Activated T-cell treated with anti-CD3 and anti-CD28 coated beads, Interleukin-2, amount 50 U/mL, for 72 hours (primary cell): ENCODE measurements around the gene FBXL7. TPM values are rescaled to one million over a fixed set of nuclear protein-coding genes. Genes with fewer than 3 reads are reported as not detected.

Source experiments
- ATAC-seq, 2 donors: fragments of 150-1000 bp; cut with Tn5 transposase; replicated peaks in 1 of 2; 2 replicates each; pipeline ENCODE4 v1.10.0; 2021; ENCODE audit warnings: moderate library complexity in 2 of 2, mild to moderate bottlenecking in 1 of 2
- DNase-seq, 2 donors: peaks; one replicate each; pipeline ENCODE4 v3.0.0; 2021 to 2022; ENCODE audit warnings: mixed read lengths in 1 of 2
- H3K27ac Mint-ChIP-seq: one replicate; pipeline ENCODE4 v1.8.0; 2022; ENCODE audit warnings: mild to moderate bottlenecking, moderate library complexity, mixed read lengths
- H3K27me3 Mint-ChIP-seq: one replicate; pipeline ENCODE4 v1.8.0; 2022; ENCODE audit warnings: low read depth, mixed read lengths
- H3K36me3 Mint-ChIP-seq, 2 donors: one replicate each; pipeline ENCODE4 v1.8.0; 2022; ENCODE audit warnings: mixed read lengths in 2 of 2, mild to moderate bottlenecking in 1 of 2; ENCODE audit not compliant: insufficient read depth in 2 of 2
- H3K4me1 Mint-ChIP-seq: one replicate; pipeline ENCODE4 v1.8.0; 2022; ENCODE audit warnings: low read depth, mixed read lengths
- H3K4me3 Mint-ChIP-seq, 2 donors: one replicate each; pipeline ENCODE4 v1.8.0; 2022; ENCODE audit warnings: mild to moderate bottlenecking in 2 of 2, mixed read lengths in 2 of 2, moderate library complexity in 2 of 2
- H3K9me3 Mint-ChIP-seq, 2 donors: one replicate each; pipeline ENCODE4 v1.8.0; 2022; ENCODE audit warnings: mixed read lengths in 2 of 2
- total RNA-seq, 2 donors: library from RNA; stranded (reverse); gene quantifications; one replicate each; pipeline ENCODE4 v1.2.3, GENCODE V29; 2022

Gene FBXL7
- total RNA-seq, 2 donors from 2014 or later, result not detected

DNA sequence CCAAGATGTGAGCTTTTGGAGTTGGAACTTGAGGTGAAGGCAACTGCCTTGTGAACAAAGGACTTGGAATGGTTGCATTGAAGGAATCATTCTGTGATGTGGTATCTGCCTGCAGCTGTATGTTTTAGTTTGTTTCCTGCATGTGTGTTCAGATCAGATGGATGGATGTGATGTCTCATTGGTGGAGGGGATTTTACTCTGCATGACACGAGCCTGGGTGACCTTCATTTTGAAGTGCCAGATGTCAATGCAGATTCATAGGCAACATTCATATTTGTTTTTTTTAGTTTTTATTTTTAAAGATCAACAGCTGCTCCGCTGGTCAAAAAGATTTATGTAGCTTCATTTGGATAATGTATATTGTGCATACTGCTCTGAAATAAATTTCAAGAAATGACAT lies 13.5 kb downstream of the FBXL7 start:
- no peak overlapping the region for H3K4me3 Mint-ChIP-seq
- peaks cover 0 to 2% of the 10 kb centered on the region in 2 donors for H3K9me3 Mint-ChIP-seq
- no peaks in the 10 kb centered on the region for H3K4me1 Mint-ChIP-seq
- H3K27me3 Mint-ChIP-seq, result no peaks in the 10 kb centered on the region
- DNase-seq, result no peak
- H3K36me3 Mint-ChIP-seq, result no peaks in the 10 kb centered on the region
- H3K27ac Mint-ChIP-seq, result no peak overlapping the region
- no peak for ATAC-seq

DNA sequence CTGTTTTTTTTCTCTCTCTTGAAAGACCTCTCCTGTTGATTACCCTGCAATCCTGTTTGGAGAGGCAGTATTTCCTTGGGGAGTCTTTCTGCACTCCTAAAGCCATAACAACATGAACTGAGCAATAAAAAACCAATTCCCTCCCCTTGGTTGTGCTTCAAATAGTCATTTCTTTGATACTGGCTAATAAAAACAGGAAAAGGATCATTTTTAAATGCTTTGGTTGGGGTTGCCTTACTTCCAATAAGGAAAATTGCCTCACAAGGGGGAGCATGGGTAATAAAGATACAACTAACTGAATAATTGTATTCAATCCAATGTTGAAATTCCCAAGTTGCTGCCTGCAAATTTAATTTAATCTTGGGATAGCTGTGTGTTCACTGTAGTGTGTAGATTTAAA lies 13.9 kb downstream of the FBXL7 start:
- Mint-ChIP-seq H3K4me1 (no peaks in the 10 kb centered on the region), H3K9me3 (peaks cover 0 to 4% of the 10 kb centered on the region in 2 donors), H3K4me3 (no peak overlapping the region), H3K36me3 (no peaks in the 10 kb centered on the region), H3K27me3 (no peaks in the 10 kb centered on the region), H3K27ac (no peak overlapping the region)
- ATAC-seq (no peak), DNase-seq (no peak)

DNA sequence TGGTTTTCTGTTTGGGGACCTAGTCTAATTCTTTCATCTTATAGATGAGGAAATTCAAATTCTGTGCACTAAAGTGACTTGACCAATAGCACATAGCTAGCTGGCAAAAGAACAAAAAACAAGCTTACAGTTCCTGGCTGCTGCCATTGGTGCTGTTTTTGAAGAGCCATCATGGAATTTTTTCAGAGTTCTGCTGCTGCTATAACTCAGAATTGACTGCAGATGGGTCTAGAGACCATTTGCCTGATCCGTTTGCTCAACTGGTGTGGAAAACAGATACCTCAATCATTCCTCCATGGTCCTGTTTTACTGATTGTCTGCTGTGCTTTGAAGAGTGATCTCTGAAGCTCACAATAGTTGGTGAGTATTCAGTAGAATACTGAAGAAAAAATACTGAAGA lies 15.2 kb downstream of the FBXL7 start:
- Mint-ChIP-seq H3K27ac (no peak overlapping the region), H3K9me3 (peaks cover 0 to 7% of the 10 kb centered on the region in 2 donors), H3K4me1 (no peaks in the 10 kb centered on the region), H3K36me3 (no peaks in the 10 kb centered on the region), H3K4me3 (no peak overlapping the region), H3K27me3 (no peaks in the 10 kb centered on the region)
- ATAC-seq (no peak), DNase-seq (no peak)

DNA sequence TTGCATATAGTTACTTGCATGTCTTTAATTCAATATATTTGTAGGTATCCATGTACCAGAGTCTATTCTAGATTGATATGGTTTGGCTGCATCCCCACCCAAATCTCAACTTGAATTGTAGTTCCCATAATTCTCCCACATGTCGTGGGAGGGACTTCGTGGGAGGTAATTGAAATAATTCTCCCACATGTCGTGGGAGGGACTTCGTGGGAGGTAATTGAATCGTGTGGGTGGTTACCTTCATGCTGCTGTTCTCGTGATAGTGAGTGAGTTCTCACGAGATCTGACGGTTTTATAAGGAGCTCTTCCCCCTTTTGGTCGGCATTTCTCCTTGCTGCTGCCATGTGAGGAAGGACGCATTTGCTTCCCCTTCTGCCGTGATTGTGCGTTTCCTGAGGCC lies 16.5 kb downstream of the FBXL7 start:
- no peaks in the 10 kb centered on the region for H3K36me3 Mint-ChIP-seq
- ATAC-seq (no peak), DNase-seq (no peak)
- H3K9me3 Mint-ChIP-seq, result peaks cover 2 to 7% of the 10 kb centered on the region in 2 donors
- H3K4me3 Mint-ChIP-seq, result no peak overlapping the region
- H3K27ac Mint-ChIP-seq, result no peak overlapping the region
- no peaks in the 10 kb centered on the region for H3K4me1 Mint-ChIP-seq
- no peaks in the 10 kb centered on the region for H3K27me3 Mint-ChIP-seq

DNA sequence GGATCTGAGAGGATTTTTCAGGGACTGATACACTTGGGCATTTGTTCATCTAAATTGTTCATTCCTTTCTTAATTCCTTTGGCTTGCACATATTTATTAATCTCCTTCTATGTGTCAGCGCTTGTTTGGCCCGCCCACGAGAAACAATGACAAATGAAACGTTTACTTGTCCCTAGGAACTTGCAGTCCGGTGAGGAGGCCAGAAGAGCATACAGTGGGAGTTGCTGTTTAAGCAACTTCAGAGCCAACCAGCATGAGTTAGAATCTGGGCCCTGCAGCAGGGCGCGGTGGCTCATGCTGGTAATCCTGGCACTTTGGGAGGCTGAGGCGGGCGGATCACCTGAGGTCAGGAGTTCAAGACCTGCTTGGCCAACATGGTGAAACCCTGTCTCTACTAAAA lies 18.8 kb downstream of the FBXL7 start:
- DNase-seq (no peak), ATAC-seq (no peak)
- Mint-ChIP-seq H3K9me3 (peaks cover 2 to 7% of the 10 kb centered on the region in 2 donors), H3K27ac (no peak overlapping the region), H3K27me3 (no peaks in the 10 kb centered on the region), H3K4me1 (no peaks in the 10 kb centered on the region), H3K4me3 (no peak overlapping the region), H3K36me3 (no peaks in the 10 kb centered on the region)

DNA sequence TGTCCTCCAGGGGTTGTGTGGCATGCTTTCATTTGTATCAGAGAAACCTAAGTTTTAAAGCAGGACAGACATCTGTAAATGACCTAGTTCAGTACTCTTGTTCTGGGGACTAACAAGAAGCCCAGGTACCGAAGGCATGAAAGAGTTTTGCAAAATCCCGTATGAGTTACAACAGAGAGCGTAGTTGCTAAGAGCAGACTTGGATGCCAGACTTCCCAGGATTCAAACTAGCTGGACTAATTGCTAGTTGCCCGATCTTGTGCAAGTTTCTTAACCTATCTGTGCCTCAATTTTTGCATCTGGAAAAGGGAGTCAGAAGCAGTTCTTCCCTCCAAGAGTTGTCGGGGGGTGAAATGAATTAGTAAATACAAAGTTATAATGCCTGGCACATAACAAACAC lies 20.9 kb downstream of the FBXL7 start:
- Mint-ChIP-seq H3K4me3 (no peak overlapping the region), H3K27ac (no peak overlapping the region), H3K9me3 (peaks cover 4 to 7% of the 10 kb centered on the region in 2 donors), H3K4me1 (no peaks in the 10 kb centered on the region), H3K27me3 (no peaks in the 10 kb centered on the region), H3K36me3 (no peaks in the 10 kb centered on the region)
- DNase-seq (no peak), ATAC-seq (no peak)

DNA sequence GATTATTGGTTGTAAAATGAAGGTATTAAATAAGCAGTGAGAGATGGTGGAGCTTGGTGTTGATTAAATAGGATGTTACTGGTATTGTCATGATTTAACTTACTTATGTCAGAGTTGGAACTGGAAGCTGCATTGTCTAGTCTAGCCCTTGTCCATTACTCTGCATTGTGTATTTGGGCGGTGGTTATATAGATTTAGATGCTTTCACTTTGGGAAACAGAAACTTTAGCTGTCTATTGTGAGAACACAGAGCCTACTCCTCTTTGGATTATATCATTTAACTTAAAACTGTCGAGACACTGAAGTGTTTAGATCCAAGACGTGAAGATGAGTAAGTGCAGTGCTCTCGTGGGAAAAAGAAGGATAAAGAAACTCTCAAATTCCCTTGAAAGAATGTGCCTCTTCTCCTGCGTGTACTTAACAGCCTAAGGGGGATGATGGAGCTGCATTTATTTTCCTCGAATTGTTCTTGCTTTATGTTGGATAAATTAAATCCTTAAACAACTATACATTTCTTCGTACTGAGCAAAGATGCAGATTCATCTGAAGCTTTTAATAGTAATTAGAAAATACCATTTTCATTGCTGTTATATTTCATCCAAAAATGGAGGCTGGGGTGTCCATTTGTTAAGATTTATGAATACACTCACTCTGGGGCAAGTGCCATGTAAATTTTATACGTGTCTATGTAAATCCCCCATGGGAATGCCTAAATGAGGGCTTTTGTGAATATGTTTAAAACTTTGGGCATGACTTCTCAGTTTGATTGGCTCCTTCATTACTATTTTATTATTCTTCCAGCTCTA lies 21.6 kb downstream of the FBXL7 start:
- Mint-ChIP-seq H3K4me1 (no peaks in the 10 kb centered on the region), H3K9me3 (peaks cover 6 to 7% of the 10 kb centered on the region in 2 donors)
- no peak for ATAC-seq

DNA sequence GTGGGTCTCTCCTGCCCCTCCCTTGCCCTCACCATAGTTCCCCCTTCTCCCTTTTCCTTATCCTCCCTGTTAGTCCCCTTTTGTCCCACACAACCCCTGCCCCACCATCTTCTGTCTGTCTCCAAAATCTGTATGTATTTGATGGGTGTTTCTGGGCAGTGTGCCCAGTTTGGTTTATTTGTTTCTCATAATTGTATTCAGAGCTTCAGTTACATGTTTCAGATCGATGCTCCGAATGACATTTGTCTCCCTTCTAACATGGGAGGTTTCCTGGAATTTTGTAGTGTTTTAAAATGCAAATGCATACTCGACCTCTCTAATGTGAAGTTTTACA lies 22.2 kb downstream of the FBXL7 start:
- no peaks in the 10 kb centered on the region for H3K27me3 Mint-ChIP-seq
- DNase-seq, result no peak
- no peaks in the 10 kb centered on the region for H3K4me1 Mint-ChIP-seq
- H3K27ac Mint-ChIP-seq, result no peak overlapping the region
- no peaks in the 10 kb centered on the region for H3K36me3 Mint-ChIP-seq
- peaks cover 6 to 7% of the 10 kb centered on the region in 2 donors for H3K9me3 Mint-ChIP-seq
- no peak overlapping the region for H3K4me3 Mint-ChIP-seq
- ATAC-seq, result no peak

More for the DNA sequence above, 21.6 kb downstream of the FBXL7 start:
- H3K36me3 Mint-ChIP-seq, result no peaks in the 10 kb centered on the region
- H3K27me3 Mint-ChIP-seq, result no peaks in the 10 kb centered on the region
- DNase-seq, result no peak
- no peak overlapping the region for H3K4me3 Mint-ChIP-seq
- H3K27ac Mint-ChIP-seq, result no peak overlapping the region

DNA sequence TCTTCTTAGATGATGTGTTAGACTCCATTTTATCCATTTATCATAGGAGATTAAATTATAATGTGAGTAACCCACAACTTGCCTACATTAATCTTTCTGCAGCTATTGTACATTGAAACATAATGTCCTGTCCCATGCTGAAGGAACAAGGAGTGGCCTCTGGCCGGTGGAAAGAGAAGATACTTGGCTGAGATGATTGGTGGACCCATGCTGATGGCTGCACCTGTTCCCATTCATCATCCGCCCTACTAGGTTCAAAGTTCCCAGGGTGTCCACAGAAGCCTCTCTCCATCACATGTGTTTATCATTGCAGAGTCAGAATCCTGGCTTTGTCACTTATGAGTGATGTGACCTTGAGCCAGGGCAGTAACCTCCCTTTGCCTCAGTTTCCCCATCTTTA lies 24.7 kb downstream of the FBXL7 start:
- no peaks in the 10 kb centered on the region for H3K4me1 Mint-ChIP-seq
- no peak for DNase-seq

DNA sequence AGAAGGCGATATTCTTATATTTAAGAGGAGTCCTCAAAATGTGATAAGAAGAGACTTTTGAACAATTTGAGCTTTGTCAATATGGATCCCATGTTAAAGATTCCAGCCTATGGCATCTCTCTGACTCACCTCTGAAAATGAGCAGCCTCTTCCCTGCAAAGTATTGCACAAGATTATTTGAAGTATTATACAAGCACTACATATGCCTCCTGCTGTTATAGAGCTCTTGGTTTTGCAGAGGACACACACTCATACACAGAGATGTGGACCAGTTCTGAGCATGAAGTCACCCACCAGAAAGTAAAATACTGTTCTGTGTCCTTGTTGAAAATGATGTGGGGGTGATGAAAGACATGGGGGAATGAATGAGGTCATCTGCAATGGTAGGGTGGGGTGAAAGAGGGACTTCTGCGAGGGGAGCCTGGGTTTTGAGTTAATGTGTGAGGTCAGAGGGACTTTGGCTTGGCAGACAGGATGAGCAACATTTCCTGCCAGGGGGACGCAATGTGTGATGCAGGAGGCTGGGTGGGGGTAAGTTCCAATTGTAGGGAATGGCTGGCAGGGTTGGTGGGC lies 25.8 kb downstream of the FBXL7 start:
- Mint-ChIP-seq H3K36me3 (no peaks in the 10 kb centered on the region), H3K4me3 (no peak overlapping the region), H3K27me3 (no peaks in the 10 kb centered on the region), H3K27ac (no peak overlapping the region), H3K9me3 (peaks cover 1 to 8% of the 10 kb centered on the region in 2 donors), H3K4me1 (no peaks in the 10 kb centered on the region)
- DNase-seq (no peak), ATAC-seq (no peak)

More for the DNA sequence above, 24.7 kb downstream of the FBXL7 start:
- ATAC-seq, result no peak
- no peaks in the 10 kb centered on the region for H3K36me3 Mint-ChIP-seq
- H3K4me3 Mint-ChIP-seq, result no peak overlapping the region
- no peak overlapping the region for H3K27ac Mint-ChIP-seq
- no peaks in the 10 kb centered on the region for H3K27me3 Mint-ChIP-seq
- peaks cover 1 to 8% of the 10 kb centered on the region in 2 donors for H3K9me3 Mint-ChIP-seq

DNA sequence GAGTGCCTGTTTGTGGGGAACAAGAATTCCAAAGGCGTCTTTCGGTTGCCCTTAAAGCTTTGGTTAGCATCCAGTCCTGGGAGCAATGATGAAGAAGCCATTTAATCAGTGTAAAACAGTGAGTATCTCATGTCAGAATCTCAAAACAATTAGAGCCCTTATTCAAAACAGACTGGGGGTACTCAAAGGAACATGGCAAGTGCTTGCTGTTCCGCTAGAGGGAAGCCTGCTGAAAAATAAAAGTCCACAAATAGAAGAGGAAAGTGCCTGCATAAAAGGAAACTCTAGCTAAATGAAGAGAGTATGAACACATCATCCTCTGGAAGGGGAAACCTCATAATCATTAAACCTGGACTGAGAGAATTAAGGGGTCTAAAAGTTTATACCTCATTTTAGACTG lies 26.4 kb downstream of the FBXL7 start:
- Mint-ChIP-seq H3K27ac (no peak overlapping the region), H3K4me3 (no peak overlapping the region), H3K9me3 (peaks cover 1 to 5% of the 10 kb centered on the region in 2 donors), H3K36me3 (no peaks in the 10 kb centered on the region), H3K27me3 (no peaks in the 10 kb centered on the region), H3K4me1 (no peaks in the 10 kb centered on the region)
- ATAC-seq, result no peak
- no peak for DNase-seq

DNA sequence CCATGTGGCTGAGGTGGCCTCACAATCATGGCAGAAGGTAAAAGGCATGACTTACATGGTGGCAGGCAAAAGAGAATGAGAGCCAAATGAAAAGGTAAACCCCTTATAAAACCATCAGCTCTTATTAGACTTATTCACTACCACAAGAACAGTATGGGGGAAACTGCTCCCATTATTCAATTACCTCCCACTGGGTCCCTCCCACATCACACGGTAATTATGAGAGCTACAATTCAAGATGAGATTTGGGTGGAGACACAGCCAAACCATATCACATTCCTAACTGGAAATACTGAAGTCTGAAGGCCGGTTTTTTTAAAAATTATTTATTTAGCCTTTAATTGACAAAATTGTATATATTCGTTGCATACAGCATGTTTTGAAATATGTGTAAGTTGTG lies 28.5 kb downstream of the FBXL7 start:
- Mint-ChIP-seq H3K36me3 (no peaks in the 10 kb centered on the region), H3K9me3 (peaks cover 4 to 5% of the 10 kb centered on the region in 2 donors), H3K4me1 (no peaks in the 10 kb centered on the region), H3K4me3 (no peak overlapping the region), H3K27ac (no peak overlapping the region), H3K27me3 (no peaks in the 10 kb centered on the region)
- ATAC-seq (no peak), DNase-seq (no peak)

DNA sequence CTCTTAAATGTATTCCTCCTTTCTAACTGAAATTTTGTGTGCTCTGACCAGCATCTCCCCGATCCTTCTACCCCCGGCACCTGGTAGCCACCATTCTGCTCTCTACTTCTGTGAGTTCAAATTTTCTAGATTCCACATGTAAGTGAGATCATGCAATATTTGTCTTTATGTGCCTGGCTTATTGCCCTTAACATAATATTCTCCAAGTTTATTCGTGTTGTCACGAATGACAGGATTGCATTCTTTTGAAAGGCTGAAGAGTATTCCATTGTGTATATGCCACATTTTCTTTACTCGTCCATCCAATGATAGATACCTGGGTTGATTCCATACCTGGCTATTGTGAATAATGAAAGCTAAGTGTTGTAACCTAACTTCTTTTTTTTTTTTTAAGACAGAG lies 29.0 kb downstream of the FBXL7 start:
- Mint-ChIP-seq H3K27ac (no peak overlapping the region), H3K4me3 (no peak overlapping the region), H3K4me1 (no peaks in the 10 kb centered on the region), H3K27me3 (no peaks in the 10 kb centered on the region), H3K36me3 (no peaks in the 10 kb centered on the region), H3K9me3 (peaks cover 4 to 7% of the 10 kb centered on the region in 2 donors)
- DNase-seq (no peak), ATAC-seq (no peak)

DNA sequence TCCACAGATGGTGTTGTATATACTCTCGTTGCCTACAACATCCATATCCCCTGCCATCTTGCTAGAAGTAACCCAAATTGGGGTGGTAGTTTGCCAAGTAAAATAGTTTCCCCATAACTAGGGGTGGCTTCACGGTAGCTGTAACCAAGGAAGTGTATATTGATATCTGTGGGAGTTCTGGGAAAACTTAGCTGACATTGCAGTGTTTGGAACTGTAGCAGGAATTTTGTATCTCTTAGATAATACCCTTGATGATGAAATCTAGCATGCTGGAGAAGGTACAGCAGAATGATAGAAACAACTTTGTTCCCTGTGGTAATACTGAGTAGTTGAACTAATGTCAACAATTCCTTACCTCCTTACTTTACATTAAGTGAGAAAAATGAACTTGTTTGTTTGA lies 29.8 kb downstream of the FBXL7 start:
- no peak overlapping the region for H3K4me3 Mint-ChIP-seq
- H3K4me1 Mint-ChIP-seq, result no peaks in the 10 kb centered on the region
- peaks cover 4 to 9% of the 10 kb centered on the region in 2 donors for H3K9me3 Mint-ChIP-seq
- DNase-seq (no peak), ATAC-seq (no peak)
- H3K27me3 Mint-ChIP-seq, result no peaks in the 10 kb centered on the region
- no peak overlapping the region for H3K27ac Mint-ChIP-seq
- H3K36me3 Mint-ChIP-seq, result no peaks in the 10 kb centered on the region
